Activated T-cell treated with anti-CD3 and anti-CD28 coated beads for 4 hours (primary cell): ENCODE data around the gene MRPL38.
"Not testable (repeated sequence)": the region's sequence is repeated elsewhere in the genome, so short reads cannot be mapped to it uniquely, and the experiment has no call there.

ENCODE experiments used
- DNase-seq: peaks from one replicate; pipeline ENCODE4 v3.0.0-alpha.2; 2020

MRPL38 gene

DNA sequence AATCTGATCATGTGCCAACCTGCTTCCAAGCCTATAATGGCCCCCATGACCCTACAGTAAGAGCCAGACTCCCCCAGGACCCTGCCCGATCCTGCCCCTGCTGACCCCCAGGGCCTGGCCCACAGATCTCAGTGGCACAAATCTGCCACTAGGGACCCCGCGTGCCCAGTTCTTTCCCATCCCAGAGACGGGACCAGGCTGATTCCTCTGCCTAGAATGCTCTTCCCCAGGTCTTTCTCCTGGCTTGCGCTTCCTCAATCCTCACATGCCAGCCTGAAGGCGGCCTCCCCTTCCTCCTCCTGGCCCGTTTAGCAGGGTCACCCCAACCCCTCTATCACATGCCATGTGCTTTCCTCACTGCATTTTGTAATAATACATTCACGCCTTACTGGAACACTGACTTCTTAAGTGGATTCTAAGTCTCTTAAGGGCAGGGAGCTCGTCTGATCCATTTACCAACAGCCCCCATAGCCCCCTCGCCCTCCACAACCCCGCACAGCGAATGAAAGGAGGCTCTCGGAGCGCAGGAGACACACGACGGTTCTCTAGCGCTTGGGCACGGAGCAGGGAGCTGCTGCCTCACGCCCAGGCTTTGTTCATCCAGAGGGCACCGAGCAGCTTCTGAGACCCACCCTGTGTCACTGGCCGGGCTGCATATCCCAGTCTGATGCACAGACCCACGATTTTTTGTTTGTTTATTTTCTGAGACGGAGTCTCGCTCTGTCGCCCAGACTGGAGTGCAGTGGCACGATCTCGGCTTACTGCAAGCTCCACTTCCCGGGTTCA lies 9.1 kb downstream of the MRPL38 start:
- no peak for DNase-seq

DNA sequence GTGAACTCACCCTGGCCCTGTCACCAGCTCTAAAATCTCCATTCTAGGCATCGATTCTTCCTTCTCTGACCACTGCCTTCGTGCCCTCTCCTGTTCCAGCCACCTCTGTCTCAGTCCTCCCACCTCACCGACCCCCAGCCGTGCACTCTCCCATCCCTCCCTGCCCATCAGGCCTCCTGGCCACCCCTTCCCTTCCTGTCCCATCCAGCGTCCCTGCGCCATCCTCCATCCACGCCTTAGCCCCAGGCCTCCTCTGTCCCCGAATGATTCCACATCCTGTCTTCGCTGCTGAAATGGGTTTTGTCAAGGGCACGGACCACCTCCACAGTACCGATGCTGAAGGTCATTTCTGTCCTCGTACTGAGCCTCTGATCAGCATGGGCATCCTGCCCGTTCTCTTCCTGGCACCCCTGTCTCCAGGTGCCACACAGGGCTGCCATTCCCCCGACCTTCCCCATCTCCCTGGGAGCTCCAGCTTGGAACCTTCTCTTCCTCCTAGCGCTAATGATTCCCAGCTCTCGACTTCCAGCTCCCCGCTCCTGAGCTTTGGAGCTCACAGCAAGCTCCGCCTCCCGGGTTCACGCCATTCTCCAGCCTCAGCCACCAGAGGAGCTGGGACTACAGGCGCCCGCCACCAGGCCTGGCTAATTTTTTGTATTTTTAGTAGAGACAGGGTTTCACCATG lies 10.5 kb downstream of the MRPL38 start:
- DNase-seq: no peak

DNA sequence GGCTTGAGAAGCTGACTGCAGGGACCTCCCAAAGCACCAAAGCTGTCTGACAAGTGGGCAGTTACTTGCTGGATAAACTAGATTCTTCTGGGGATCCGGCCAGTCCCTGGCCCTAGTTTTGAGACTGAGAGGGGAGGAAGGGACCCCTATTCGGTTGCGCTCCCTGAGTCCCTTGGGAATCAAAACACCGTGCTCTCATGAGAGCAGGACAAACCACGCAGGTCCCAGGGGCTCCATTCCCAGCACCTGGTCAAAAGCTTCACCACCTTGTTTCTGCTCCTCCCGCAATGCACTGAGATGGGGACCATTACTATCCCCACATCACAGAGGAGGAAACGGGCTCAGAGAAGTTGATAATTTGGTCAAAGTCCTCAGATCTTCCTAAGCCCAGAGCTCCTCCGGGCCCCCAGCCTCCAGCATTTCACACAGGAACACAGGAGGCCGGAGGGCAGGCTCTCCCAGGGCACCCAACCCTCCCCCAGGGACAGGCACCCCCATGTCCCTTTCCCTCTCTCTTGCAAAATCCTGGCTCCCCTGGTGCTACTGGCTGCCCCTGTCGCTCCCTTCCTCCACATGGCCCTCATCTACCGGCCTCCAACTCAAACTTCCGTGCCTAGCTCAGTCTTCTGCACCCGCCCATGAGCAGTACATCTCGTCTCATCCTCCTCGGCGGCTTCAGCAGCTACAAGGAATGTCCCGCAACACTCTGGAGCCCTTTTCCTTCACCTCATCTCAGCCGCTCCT lies 11.2 kb downstream of the MRPL38 start:
- no peak for DNase-seq

DNA sequence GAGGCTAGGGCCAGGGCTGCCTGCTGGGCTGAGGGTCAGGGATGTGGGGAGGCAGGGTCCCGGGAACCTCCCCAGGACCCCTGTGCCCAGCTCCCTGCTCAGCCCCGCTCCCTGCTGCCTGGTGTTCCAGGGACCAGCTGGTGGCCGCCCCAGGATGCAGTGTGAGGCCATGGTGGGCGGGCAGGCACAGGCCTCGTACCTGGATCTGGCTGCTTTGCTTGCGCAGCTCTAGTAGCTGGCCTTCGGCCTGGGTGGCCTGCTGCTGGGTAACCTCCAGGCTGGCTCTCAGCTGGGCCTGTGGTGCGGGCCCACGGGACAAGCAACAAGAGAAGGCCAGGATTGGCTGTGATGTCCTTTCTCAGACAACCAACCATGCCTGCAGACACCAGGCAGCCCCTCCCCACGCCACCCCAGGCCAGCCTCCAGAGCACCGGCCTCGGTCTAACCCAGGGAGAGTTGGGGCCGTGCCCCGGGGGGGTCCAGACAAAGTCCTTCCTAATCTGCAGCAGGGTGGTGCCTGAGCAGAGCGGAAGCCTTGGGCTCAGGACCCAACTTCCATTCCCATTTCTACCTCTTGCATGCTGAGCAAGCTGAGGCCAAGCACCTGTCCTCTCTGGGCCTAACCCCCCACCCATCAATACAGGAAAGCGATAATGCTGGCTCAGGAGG lies 12.0 kb downstream of the MRPL38 start:
- DNase-seq: no peak

DNA sequence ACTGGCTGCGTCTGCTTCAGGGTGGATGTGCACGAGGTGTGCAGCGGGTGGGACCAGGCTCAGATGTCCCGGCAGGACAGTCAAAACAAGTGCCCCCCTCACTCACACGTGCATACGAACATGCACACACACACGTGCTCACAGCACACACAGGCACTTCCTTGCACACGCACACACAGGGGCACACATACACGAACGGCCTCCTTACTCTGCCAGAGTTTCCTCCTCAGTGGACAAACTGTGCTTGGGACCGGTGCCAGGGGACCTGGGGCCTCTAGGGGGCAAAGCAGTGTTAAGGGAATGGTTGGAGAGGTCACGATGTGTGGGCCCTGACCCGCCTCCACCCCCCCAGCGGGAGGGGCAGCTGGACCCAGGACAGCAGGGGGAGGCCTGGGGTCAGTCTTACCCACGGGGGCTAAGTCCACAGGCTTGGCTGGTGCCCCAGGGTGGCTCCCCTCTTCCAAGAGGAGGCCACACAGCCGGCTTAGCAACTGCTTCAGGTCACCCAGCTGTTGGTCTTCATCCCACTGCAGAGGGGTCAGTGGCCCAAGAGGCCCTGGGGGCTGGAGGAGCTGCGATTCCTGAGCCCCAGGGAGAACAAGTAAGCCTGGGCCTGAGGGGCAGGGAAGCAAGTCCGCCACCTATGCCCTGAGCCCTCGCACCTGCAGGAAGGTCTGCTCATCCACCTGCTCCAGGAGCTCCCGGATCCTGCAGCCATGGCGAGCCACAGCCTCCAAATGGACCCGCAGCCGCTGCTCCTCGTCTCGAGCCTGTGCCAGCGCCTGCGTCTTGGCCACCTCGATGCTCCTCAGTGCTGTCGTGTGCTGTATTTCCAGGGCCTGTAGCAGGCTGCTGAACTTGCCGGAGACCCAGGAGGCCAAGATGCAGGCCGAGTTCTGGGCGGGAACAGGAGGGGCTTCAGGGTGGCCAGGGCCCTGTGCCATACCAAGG lies 12.8 kb downstream of the MRPL38 start:
- no peak for DNase-seq

DNA sequence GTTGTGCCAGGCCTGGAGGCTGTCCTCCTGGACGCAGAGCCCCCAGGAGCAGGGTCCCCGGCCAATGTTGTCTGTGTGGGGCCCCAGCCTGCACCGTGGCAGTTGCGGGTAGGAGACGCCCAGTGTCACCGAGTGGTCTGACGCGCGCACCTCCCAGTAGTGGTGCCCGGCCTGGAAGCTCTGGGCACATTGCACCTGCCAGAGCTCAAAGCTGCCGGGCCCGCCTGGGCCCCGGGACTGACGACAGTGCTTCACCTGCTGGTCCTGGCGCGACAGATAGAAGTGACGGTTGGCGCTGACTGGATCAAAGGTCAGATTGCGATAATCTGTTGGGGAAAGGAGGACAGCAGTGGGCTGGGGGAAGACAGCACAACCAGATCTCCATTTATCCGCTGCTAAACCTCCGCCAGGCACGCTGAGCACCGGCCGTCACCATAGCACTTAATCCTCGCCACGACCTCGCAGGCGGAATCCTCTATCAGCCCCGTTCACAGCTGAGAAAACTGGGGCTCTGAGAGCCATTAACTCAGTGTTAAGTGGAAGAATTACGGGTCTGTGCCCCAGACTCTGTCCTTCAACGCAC lies 13.6 kb downstream of the MRPL38 start:
- no peak for DNase-seq

DNA sequence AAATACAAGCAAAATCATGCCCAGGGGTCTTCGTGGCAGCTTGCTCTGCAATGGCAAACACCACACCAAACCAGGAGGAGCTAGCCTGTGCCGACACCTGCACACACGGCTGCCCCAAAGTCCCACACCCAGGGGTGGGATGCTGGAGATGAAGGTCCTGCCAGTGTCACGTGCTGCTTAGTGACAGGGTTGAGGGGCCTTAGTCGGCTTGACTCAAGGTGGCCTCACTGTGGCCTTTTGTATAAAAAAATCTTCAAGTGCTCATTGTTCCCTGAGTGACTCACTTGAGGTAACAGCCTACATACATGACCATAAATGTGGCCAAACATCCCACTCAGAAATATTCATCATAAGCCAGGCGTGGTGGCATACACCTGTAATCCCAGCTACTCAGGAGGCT lies 15.2 kb downstream of the MRPL38 start:
- no peak for DNase-seq

DNA sequence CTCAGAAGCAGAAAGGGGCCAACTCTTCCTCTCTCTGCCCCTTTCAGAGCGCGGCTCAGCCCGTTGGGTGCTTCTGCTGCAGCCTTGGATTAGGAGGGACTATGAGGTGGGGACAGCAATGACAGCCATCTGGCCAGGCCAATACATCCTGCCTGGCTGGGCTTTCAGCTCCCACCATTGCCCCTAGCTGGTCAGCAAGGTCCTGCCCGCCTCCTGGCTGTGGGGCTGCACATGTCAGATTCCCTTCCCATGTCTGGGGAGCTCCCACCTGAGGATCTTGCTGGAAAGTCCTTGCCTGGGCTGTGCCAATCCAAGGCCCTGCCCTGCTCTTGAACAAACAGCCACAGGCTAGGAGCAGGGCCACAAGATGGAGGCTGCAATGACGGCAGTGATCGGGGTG lies 16.2 kb downstream of the MRPL38 start:
- no peak for DNase-seq

DNA sequence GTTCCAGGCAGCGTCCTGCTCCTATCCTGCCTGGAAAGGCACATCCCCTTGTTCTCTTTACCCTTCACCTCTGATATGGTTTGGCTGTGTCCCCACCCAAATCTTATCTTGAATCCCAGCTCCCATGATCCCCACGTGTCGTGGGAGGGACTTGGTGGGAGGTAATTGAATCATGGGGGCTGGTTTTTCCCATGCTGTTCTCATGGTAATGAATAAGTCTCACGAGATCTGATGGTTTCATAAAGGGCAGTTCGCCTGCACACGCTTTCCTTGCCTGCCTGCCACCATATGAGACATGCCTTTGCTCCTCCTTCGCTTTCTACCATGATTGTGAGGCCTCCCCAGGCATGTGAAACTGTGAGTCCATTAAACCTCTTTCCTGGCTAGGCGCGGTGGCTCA lies 18.8 kb downstream of the MRPL38 start:
- DNase-seq: not testable (repeated sequence)

DNA sequence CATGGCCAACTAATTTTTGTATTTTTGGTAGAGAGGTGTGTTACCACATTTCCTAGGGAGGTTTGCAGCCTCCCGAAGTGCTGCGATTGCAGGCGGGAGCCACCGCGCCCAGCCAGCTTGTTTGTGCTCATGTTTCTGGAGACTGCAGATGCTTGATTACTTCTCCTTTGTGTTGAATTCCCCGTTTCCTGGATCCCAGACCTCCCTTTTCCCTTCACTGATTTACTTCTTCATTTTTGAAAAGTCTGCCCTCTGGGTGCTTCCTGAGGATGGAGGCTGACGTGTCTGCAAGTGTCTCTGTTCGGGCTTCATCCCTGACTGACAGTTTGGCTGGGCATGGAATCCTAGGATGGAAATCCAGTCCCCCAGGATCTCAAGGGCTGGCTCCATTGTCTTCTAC lies 19.3 kb downstream of the MRPL38 start:
- no peak for DNase-seq

DNA sequence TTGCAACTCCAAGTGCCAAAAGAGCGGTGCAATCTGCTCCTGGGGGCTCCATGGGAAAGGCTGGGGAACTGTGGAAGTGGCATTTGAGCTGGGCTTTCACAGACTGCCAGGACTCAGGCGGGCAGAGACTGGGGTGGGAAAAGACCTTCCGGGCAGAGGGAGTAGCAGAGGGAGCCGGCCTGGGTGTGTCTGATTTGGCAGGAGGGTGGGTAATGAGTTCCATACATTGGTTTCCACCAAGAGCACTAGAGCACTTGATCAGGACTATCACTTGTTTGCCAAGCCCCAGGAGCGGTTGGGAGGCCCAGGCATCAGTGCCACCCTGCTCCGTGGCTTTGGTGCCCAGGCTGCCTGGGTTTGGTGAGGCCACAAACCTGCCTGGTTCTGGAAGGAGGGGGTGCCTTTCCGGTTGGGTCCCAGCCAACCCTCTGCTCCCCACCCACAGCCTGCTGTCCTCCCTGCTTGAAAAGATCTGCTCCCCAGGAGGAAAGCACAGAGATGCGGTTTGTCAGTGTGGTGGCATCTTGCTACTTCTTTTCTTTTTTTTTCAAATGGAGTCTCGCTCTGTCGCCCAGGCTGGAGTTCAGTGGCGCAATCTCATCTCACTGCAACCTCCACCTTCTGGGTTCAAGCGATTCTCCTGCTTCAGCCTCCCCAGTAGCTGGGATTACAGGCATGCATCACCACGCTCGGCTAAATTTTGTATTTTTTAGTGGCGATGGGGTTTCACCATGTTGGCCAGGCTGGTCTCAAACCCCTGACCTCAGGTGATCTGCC lies 22.8 kb downstream of the MRPL38 start:
- DNase-seq: no peak

DNA sequence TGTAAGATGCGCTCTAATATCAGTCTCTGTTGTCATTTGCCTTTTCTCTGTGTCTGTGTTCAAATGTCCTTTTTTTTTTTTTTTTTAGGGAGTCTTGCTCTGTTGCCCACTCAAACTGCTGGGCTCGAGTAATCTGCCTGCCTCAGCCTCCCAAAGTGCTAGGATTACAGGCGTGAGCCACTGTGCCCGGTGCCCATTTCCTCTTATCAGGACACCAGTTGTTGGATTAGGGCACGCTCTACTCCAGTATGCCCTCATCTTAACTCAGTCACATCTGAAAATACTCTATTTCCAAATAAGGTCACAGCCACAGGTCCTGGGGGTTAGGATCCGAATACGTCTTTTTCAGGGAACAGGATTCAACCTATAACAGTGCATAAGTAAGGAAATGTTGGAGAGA lies 24.4 kb downstream of the MRPL38 start:
- DNase-seq: no peak

DNA sequence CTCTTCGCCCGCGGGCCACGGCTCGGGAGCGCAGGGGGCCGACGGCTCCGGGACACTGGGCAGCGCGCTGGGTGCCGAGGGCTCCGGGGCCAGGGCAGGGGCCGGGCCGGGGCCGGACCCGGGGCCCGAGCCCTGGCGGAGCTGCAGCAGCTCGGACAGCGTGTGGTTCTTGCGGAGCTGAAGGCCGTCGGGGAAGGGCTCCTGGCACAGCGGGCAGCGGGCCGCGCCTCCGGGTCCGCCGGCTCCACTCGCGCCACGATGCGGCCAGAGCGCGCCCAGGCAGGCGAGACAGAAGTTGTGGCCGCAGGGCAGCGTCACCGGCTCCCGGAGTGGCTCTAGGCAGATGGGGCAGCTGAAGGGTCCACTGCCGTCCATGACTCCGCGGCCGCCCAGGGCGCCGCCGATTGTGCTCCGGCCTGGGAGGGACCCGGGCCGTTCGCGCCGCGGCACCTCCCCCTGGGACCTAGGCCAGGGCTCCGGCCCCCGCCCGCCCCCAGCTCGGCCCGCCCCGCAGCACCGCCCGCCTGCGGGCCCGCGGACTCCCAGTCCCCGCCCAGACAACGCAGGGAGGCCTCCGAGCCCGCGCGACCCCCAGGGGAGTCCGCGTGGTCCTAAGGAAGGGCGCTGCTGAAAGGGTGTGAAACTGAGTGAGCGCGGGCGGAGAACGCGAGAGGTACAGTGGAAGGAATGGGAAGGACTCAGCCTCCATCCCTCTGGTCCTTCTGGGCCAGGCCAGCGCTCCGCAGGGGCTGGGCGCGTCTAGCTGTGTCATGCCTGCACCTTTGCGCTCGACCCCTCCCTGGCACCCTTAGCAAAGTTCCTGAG lies 26.3 kb downstream of the MRPL38 start, which contains the start of gene TRIM47:
TSS of gene TRIM47 (minus strand) at position 408 of the 825 bp plus-strand sequence. CDS start at position 375, 33 bp downstream.
- no peak for DNase-seq

DNA sequence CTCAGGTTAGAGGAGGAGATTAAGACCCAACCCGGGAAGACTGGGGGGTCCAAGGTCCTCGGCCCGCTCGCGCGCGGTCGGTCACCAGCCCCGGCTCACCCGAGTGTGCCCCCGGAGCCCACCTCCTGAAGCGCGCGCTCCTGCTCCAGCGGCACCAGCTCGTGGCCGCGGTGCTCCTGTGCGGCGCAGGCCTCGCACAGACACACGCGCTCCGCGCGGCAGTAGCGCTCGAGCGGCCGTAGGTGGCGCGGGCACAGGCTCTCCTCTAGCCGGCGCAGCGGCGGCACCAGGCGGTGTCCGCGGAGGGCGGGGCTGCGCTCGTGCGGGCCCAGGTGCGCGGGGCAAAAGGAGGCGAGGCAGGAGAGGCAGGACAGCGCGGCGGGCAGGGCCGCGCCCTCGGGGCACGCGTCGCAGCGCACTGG lies 26.9 kb downstream of the MRPL38 start:
- DNase-seq: peak; percentile 55

DNA sequence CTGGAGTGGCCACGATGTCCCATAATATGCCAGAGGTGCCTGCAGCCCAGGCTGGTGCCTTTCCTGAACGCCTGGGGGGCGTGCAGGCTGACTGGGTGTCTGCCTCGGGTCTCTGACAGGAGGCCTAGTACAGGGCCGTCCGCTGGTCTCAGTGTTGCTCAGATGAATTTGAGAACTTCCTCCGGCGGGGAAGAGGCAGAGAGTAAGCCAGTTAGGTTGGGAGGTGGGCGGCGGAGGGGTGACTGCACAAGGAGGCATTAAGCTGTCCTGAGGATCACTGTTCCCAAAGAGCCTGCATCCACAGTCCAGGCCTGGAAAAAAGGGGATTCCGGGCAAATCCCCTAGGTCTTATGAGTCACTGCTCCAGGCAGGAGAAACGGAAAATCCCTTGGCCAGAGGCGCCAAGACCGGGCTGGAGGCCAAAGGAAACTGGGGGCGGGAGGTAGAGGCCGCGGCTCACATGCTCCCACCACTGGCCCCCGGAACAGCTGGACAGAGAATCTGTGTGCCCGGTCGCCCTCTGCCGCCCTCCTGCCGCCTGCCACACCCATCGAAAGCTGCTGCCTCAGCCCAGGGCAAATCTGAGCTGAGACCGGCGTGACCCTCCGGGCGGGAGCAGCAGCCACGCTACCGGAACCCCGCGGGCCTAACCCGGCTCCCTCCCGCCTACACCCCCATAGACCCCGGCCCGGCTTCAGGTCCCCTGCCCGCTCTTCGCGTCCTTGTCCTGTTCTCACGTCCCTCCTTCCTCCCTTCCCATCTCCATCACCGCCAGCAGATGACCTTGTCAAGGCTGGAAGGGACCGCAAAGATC lies 27.5 kb downstream of the MRPL38 start:
- DNase-seq: no peak

DNA sequence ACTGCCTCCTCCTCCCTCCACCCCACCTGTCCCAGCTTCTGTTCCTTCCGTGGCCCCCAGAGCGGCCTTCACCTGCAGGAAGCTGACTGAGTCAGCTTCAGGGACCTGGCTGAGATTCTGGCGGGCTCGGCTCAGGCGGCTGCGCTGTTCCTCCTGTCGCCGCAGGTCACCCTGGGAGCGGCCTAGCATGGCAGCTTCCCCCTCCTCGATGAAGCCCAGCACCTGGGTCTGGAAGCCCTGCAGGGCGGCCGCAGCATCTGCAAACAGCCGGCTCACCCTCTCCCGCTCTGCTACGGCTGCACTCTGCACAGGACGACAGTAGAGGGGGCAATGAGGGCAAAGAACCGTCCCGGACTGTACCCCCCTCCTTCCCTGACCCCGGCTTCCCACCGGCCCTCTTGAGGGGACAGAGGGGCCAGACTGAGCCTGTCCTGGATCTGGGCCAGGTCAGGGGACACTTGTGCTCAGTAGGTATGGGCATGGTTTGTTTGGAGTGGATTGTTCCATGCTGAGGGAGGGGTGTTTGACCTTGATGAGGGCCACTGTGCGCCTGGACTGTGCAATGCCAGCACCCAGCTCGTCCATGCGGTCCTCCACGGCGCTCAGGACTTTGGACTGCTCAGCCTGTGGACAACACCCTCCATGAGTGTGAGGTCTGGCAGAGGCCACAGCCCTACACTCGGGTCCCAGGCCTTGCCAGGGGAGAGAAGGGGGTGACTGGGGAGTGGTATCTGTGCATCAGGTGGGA lies 28.3 kb downstream of the MRPL38 start:
- DNase-seq: peak; percentile 53

DNA sequence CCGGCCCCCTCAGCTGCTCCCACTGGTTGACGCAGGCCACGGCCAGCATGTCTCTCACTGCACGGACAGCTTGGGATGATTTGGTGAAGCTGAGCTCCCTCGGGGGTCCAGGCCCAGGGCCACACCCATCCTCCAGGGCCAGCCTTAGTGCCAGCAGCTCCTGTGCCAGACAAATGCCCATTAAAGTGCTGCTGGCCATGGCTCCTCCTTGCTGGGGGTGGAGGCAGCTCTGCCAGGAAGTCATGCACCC lies 28.8 kb downstream of the MRPL38 start:
- no peak for DNase-seq

DNA sequence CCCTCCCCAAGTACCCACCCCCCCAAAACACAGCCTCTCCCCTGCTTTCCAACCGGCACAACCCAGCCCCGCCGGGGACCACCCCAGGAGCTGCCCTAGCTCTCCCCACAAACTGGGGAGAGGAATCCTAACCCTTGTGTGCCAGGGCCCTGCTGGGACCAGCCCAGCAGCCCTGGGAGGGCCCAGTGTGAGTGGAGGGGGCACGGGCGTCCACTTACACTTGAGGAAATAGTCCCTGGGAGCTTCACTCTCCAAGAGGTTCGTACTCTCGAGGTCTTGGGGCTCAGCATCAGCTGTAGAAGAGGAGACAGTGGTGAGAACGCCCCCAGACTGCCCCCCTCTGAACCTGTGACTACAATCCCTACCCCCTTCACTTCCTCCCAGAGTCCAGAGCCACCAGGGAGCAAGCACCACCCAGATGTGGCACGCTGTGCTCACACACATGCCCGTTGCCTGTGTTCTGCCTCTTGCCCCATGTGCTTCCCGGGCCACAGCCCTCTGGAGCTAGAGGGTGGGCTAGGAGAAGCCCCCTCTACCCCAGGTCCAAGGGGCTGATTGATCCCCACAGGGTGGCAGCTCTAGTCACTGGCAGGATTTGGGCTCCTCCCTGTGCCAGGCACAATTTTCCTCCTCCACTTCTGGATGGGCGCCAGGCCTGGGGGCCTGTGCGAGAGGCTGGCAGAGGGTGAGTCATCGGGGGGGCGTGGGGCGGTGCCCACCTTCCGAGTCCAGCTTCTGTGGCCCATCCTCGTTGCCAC lies 29.3 kb downstream of the MRPL38 start:
- no peak for DNase-seq
